HepG2 (cell line): ENCODE measurements around the gene PRKAR1A.

Experiments used
- CTCF ChIP-seq: sonication (generic); formaldehyde crosslinking; IDR thresholded peaks from 2 replicates; pipeline ENCODE4 v1.5.0; 2020; ENCODE audit warnings: mild to moderate bottlenecking, missing genetic modification reagents, moderate library complexity
- HIVEP1 ChIP-seq: sonication (generic); formaldehyde crosslinking; IDR thresholded peaks from 2 replicates; pipeline ENCODE4 v1.4.0; 2020; ENCODE audit warnings: mild to moderate bottlenecking, missing genetic modification reagents
- NFE2L1 ChIP-seq: sonication (generic); formaldehyde crosslinking; IDR thresholded peaks from 2 replicates; pipeline ENCODE4 v1.4.0; 2020; ENCODE audit warnings: missing genetic modification reagents, mild to moderate bottlenecking, borderline replicate concordance
- NFYB ChIP-seq: sonication (generic); formaldehyde crosslinking; IDR thresholded peaks from 2 replicates; pipeline ENCODE4 v1.4.0; 2020; ENCODE audit warnings: missing genetic modification reagents
- TAF15 ChIP-seq: fragments of 200-400 bp; formaldehyde crosslinking; IDR thresholded peaks from one replicate; pipeline ENCODE4 v1.6.1; 2018; ENCODE audit warnings: mild to moderate bottlenecking, low read depth, low read length; ENCODE audit not compliant: poor library complexity, severe bottlenecking
- ZBTB40 ChIP-seq, 2 experiments: fragments of 450-650 bp in 1 of 2; sonication (generic) in 1 of 2; formaldehyde crosslinking in 1 of 2; IDR thresholded peaks; 2 replicates each; pipeline versions ENCODE4 v1.6.1 to v1.8.0; 2016 to 2022; ENCODE audit warnings: antibody characterized with exemption in 1 of 2, mild to moderate bottlenecking in 1 of 2, missing genetic modification reagents in 1 of 2
- TF ChIP-seq, protein P1 (sequence below): sonication (generic); formaldehyde crosslinking; IDR thresholded peaks from 2 replicates; pipeline ENCODE4 v1.4.0; 2020; ENCODE audit warnings: missing genetic modification reagents
- TF ChIP-seq, protein P2 (sequence below), 2 experiments: sonication (generic) in 1 of 2; formaldehyde crosslinking in 1 of 2; IDR thresholded peaks; 2 replicates each; pipeline versions ENCODE4 v1.4.0 to v1.6.1; 2018 to 2020; ENCODE audit warnings: missing genetic modification reagents in 2 of 2, borderline replicate concordance in 1 of 2, low read depth in 1 of 2, mild to moderate bottlenecking in 1 of 2, missing biosample characterization in 1 of 2

DNA sequence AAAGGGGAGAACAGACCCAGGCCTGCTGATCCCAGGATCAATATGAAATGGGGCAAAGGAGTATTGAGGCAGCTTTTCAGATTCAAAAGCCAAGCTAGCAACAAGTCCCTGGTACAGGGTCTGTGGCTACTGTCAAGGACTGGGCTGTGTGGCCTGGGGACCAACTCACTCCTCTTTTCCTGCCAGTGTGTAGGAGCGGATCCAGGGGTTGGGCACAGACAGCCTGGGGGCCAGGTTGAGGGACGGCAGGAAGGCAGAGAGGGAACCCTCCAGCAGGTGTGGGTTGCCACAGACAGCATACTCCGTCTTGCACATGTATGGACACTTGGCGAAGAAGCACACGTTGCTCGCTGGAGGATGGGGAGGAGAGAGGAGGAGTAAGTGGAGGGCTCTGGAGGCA is 29.6 kb downstream of the PRKAR1A start:
- TF ChIP-seq NFE2L1 (CRISPR knock-in tag) (no peak), ZBTB40 (IDR thresholded peaks at IDR 0.05) (no peak), ZBTB40 (CRISPR knock-in tag; IDR thresholded peaks at IDR 0.05) (no peak), NFYB (CRISPR knock-in tag) (no peak), HIVEP1 (no peak), CTCF (CRISPR knock-in tag) (no peak), TAF15 (no peak)
- TF ChIP-seq, protein P1, sequence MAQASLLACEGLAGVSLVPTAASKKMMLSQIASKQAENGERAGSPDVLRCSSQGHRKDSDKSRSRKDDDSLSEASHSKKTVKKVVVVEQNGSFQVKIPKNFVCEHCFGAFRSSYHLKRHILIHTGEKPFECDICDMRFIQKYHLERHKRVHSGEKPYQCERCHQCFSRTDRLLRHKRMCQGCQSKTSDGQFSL (CRISPR knock-in tag) = no peak
- TF ChIP-seq, protein P2, sequence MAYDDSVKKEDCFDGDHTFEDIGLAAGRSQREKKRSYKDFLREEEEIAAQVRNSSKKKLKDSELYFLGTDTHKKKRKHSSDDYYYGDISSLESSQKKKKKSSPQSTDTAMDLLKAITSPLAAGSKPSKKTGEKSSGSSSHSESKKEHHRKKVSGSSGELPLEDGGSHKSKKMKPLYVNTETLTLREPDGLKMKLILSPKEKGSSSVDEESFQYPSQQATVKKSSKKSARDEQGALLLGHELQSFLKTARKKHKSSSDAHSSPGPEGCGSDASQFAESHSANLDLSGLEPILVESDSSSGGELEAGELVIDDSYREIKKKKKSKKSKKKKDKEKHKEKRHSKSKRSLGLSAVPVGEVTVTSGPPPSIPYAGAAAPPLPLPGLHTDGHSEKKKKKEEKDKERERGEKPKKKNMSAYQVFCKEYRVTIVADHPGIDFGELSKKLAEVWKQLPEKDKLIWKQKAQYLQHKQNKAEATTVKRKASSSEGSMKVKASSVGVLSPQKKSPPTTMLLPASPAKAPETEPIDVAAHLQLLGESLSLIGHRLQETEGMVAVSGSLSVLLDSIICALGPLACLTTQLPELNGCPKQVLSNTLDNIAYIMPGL (CRISPR knock-in tag; IDR thresholded peaks at IDR 0.05; ENCODE audit: borderline replicate concordance in 1 of 2, low read depth in 1 of 2) = no peak
